ENCODE data around the gene FAM13B.
A peak's percentile ranks its signal among the peaks of the same experiment; 100 is the strongest.
"Not testable (repeated sequence)": the region's sequence is repeated elsewhere in the genome, so short reads cannot be mapped to it uniquely, and the experiment has no call there.

FAM13B gene

GRCh38 chr5:138032572-138033385, at the start of gene FAM13B:
TSS of gene FAM13B (minus strand) at chr5:138033079. CDS start at chr5:138019111, 13,968 bp downstream.
- no peak for DNase-seq (ENCODE audit: extremely low read depth, low read depth)
- no peak for TF ChIP-seq CTCF (IDR thresholded peaks at IDR 0.05; ENCODE audit: low read depth, low read length)

GRCh38 chr5:138082033-138082432, 49.2 kb upstream of the FAM13B start:
- DNase-seq (ENCODE audit: extremely low read depth, low read depth) = no peak
- TF ChIP-seq CTCF (IDR thresholded peaks at IDR 0.05; ENCODE audit: low read depth, low read length) = no peak

- DNase-seq (ENCODE audit: extremely low read depth, low read depth) = no peak
- TF ChIP-seq CTCF (IDR thresholded peaks at IDR 0.05; ENCODE audit: low read depth, low read length) = no peak
These were observed 45.2 kb upstream of the FAM13B start for GRCh38 chr5:138078006-138078643.

- peak; percentile 29 for DNase-seq (ENCODE audit: extremely low read depth, low read depth)
These were observed 44.3 kb upstream of the FAM13B start for GRCh38 chr5:138077064-138077696.

GRCh38 chr5:138070026-138070425, 37.1 kb upstream of the FAM13B start:
- DNase-seq (ENCODE audit: extremely low read depth, low read depth) = not testable (repeated sequence)

More at GRCh38 chr5:138077064-138077696, 44.3 kb upstream of the FAM13B start:
- TF ChIP-seq CTCF (IDR thresholded peaks at IDR 0.05; ENCODE audit: low read depth, low read length) = peak; percentile 86

GRCh38 chr5:138068742-138069600, 36.1 kb upstream of the FAM13B start:
- DNase-seq (ENCODE audit: extremely low read depth, low read depth) = peak; percentile 44
- peak; percentile 90 for TF ChIP-seq CTCF (IDR thresholded peaks at IDR 0.05; ENCODE audit: low read depth, low read length)

- no peak for TF ChIP-seq CTCF (IDR thresholded peaks at IDR 0.05; ENCODE audit: low read depth, low read length)
- DNase-seq (ENCODE audit: extremely low read depth, low read depth) = no peak
These were observed 35.1 kb upstream of the FAM13B start for GRCh38 chr5:138067945-138068344.
